K562 (cell line): Measurements from ENCODE around the gene TEX54. TPM values are rescaled to one million over a fixed set of nuclear protein-coding genes. Genes with fewer than 3 reads are reported as not detected.

Source experiments
- ATAC-seq: fragments of 200-7000 bp; cut with Tn5 transposase; 3 replicates; pipeline ENCODE4 v1.9.1; 2020; ENCODE audit warnings: moderate library complexity
- BruUV-seq: library from RNA; stranded (reverse); fragments of 400-500 nt; replicated peaks from 2 replicates; lab custom pipeline; 2021; lab: Mats Ljungman, UMichigan
- CTCF ChIA-PET: fragments of 300-600 bp; formaldehyde crosslinking; extraction: SDS; loops from one replicate; lab custom pipeline; 2021; ENCODE audit warnings: low intra/inter-chr PET ratio; lab: Yijun Ruan, JAX
- POLR2A ChIA-PET: fragments of 300-600, 350-650 bp; sonication (Branson Sonifier 250); formaldehyde crosslinking; extraction: SDS; loops from one replicate; lab custom pipeline; 2021; ENCODE audit warnings: antibody characterized with exemption, inconsistent platforms; lab: Yijun Ruan, JAX
- DNase-seq, 4 experiments: peaks; one replicate each; pipeline versions ENCODE4 v3.0.0 to v3.0.0-alpha.2; 2011 to 2018; ENCODE audit warnings: low spot score in 3 of 4, mixed read lengths in 3 of 4; ENCODE audit errors: extremely low read depth in 1 of 4
- FAIRE-seq: peaks from 2 replicates; lab custom pipeline; 2011; peaks lifted over from hg19 to GRCh38; lab: Jason Lieb, UNC
- H2AFZ ChIP-seq: 2 replicates; pipeline ENCODE4 v1.6.0; 2011; ENCODE audit warnings: low read depth, low read length, control low read depth, inconsistent platforms
- H3K27ac ChIP-seq: fragments of 200-600 bp; 3 replicates; pipeline ENCODE4 v1.8.0; 2011; ENCODE audit warnings: low read depth, mild to moderate bottlenecking, control low read depth, inconsistent platforms, low read length, moderate library complexity, mixed read lengths; ENCODE audit errors: extremely low read depth
- H3K27me3 ChIP-seq, 2 experiments: fragments of 300-600 bp in 1 of 2; 2 replicates in 1 of 2; 3 replicates in 1 of 2; pipeline versions ENCODE4 v1.6.0 to v1.8.0; 2011; ENCODE audit warnings: inconsistent platforms in 2 of 2, low read length in 2 of 2, mild to moderate bottlenecking in 1 of 2, mixed read lengths in 1 of 2, moderate library complexity in 1 of 2; ENCODE audit not compliant: control insufficient read depth in 2 of 2, insufficient read depth in 2 of 2
- H3K36me3 ChIP-seq: fragments of 300-600 bp; 3 replicates; pipeline ENCODE4 v1.8.0; 2011; ENCODE audit warnings: mild to moderate bottlenecking, low read length, inconsistent platforms; ENCODE audit not compliant: control insufficient read depth, insufficient read depth
- H3K4me1 ChIP-seq, 2 experiments: fragments of 200-600 bp in 1 of 2; replicated peaks in 1 of 2; 2 replicates in 1 of 2; 3 replicates in 1 of 2; pipeline versions ENCODE4 v1.5.1 to v1.8.0; 2011; ENCODE audit warnings: inconsistent platforms in 2 of 2, low read length in 2 of 2, mild to moderate bottlenecking in 1 of 2, mixed read lengths in 1 of 2, moderate library complexity in 1 of 2; ENCODE audit not compliant: control insufficient read depth in 2 of 2, insufficient read depth in 2 of 2
- H3K4me2 ChIP-seq: 2 replicates; pipeline ENCODE4 v1.6.1; 2011; ENCODE audit warnings: low read length, control low read depth, inconsistent platforms, mixed read lengths; ENCODE audit not compliant: insufficient read depth
- H3K4me3 ChIP-seq: fragments of 200-600 bp; sonication (generic), shearing (Covaris generic); 2 replicates; pipeline ENCODE4 v1.5.1; 2016; ENCODE audit warnings: control low read depth, inconsistent platforms
- H3K79me2 ChIP-seq: fragments of 200-600 bp; 3 replicates; pipeline ENCODE4 v1.8.0; 2011; ENCODE audit warnings: low read length, inconsistent platforms; ENCODE audit not compliant: control insufficient read depth, insufficient read depth
- H3K9ac ChIP-seq, 2 experiments: 2 replicates each; pipeline versions ENCODE4 v1.6.0 to v1.6.1; 2011; ENCODE audit warnings: low read depth in 2 of 2, low read length in 2 of 2, control low read depth in 1 of 2, inconsistent platforms in 1 of 2, mild to moderate bottlenecking in 1 of 2, mixed read lengths in 1 of 2; ENCODE audit not compliant: insufficient read depth in 1 of 2
- H3K9me1 ChIP-seq: one replicate; pipeline ENCODE4 v1.6.0; 2011; ENCODE audit warnings: inconsistent platforms, mild to moderate bottlenecking, low read length, moderate library complexity; ENCODE audit not compliant: control insufficient read depth, insufficient read depth
- H3K9me3 ChIP-seq: replicated peaks from 2 replicates; pipeline ENCODE4 v1.5.1; 2011; ENCODE audit warnings: low read depth, low read length, inconsistent platforms; ENCODE audit not compliant: control insufficient read depth, insufficient read depth
- H4K20me1 ChIP-seq: replicated peaks from 2 replicates; pipeline ENCODE4 v1.6.1; 2011; ENCODE audit warnings: low read length, inconsistent platforms, mixed read lengths; ENCODE audit not compliant: control insufficient read depth, insufficient read depth
- BCL6 ChIP-seq: fragments of 250-450 bp; sonication (Bioruptor Pico); IDR thresholded peaks from 2 replicates; pipeline ENCODE4 v1.4.0; 2020
- CBFB ChIP-seq: sonication (generic); formaldehyde crosslinking; IDR thresholded peaks from 2 replicates; pipeline ENCODE4 v1.4.0; 2020; ENCODE audit warnings: mild to moderate bottlenecking, missing genetic modification reagents
- DDX20 ChIP-seq: fragments of 450-650 bp; IDR thresholded peaks from 2 replicates; pipeline ENCODE4 v1.6.1; 2016; ENCODE audit warnings: missing genetic modification characterization, low read depth, mild to moderate bottlenecking, missing compliant biosample characterization, moderate library complexity
- FUS ChIP-seq: fragments of 200-400 bp; formaldehyde crosslinking; optimal IDR thresholded peaks from 2 replicates; pipeline ENCODE3; 2017; ENCODE audit warnings: low read depth, low read length
- KLF10 ChIP-seq: fragments of 250-450 bp; sonication (Bioruptor Pico); IDR thresholded peaks from 2 replicates; pipeline ENCODE4 v1.6.1; 2021; ENCODE audit warnings: matching md5 sums
- MAX ChIP-seq: sonication (generic); formaldehyde crosslinking; IDR thresholded peaks from 2 replicates; pipeline ENCODE4 v1.9.0; 2022; ENCODE audit warnings: mild to moderate bottlenecking, missing genetic modification reagents
- MEF2D ChIP-seq: conservative IDR thresholded peaks from 2 replicates; pipeline ENCODE4 v1.6.1; 2016; ENCODE audit warnings: low read depth, missing genetic modification characterization, missing compliant biosample characterization
- NCOA2 ChIP-seq, 2 experiments: fragments of 450-650 bp; IDR thresholded peaks; 2 replicates each; pipeline ENCODE4 v1.6.1; 2018; ENCODE audit warnings: mild to moderate bottlenecking in 2 of 2, moderate library complexity in 1 of 2; ENCODE audit not compliant: partially characterized antibody in 2 of 2
- NRF1 ChIP-seq, 2 experiments: fragments of 450-650 bp; IDR thresholded peaks in 1 of 2; conservative IDR thresholded peaks in 1 of 2; 2 replicates each; pipeline ENCODE4 v1.6.1; 2014; ENCODE audit warnings: mild to moderate bottlenecking in 2 of 2
- PHB2 ChIP-seq: fragments of 450-650 bp; IDR thresholded peaks from 2 replicates; pipeline ENCODE4 v1.6.1; 2017; ENCODE audit warnings: low read depth
- RAD51 ChIP-seq: fragments of 450-650 bp; IDR thresholded peaks from 2 replicates; pipeline ENCODE4 v1.7.1; 2016; ENCODE audit warnings: low read depth, mild to moderate bottlenecking, borderline replicate concordance
- RBFOX2 ChIP-seq: fragments of 200-400 bp; formaldehyde crosslinking; IDR thresholded peaks from 2 replicates; pipeline ENCODE4 v1.6.1; 2017; ENCODE audit warnings: low read depth, mild to moderate bottlenecking, low read length, moderate library complexity
- TAF15 ChIP-seq: fragments of 200-400 bp; formaldehyde crosslinking; IDR thresholded peaks from 2 replicates; pipeline ENCODE4 v1.6.1; 2017; ENCODE audit warnings: mild to moderate bottlenecking, low read depth, low read length, moderate library complexity
- TGIF2 ChIP-seq: sonication (generic); formaldehyde crosslinking; IDR thresholded peaks from 2 replicates; pipeline ENCODE4 v1.8.1; 2022; ENCODE audit warnings: mild to moderate bottlenecking, missing genetic modification reagents, moderate library complexity
- THRB ChIP-seq: fragments of 450-650 bp; formaldehyde crosslinking; conservative IDR thresholded peaks from 2 replicates; pipeline ENCODE4 v1.4.0; 2022; ENCODE audit warnings: mild to moderate bottlenecking, missing genetic modification characterization
- U2AF1 ChIP-seq: fragments of 200-400 bp; formaldehyde crosslinking; optimal IDR thresholded peaks from 2 replicates; pipeline ENCODE3; 2017; ENCODE audit warnings: mild to moderate bottlenecking, low read depth, low read length, moderate library complexity
- ZBED1 ChIP-seq: IDR thresholded peaks from 2 replicates; pipeline ENCODE4 v1.6.1; 2014
- ZNF444 ChIP-seq: fragments of 250-450 bp; sonication (Bioruptor Pico); IDR thresholded peaks from 2 replicates; pipeline ENCODE4 v1.4.0; 2020; ENCODE audit warnings: mild to moderate bottlenecking, moderate library complexity
- ZNF584 ChIP-seq: fragments of 200-800 bp; sonication (Bioruptor generic); IDR thresholded peaks from 2 replicates; pipeline ENCODE4 v1.6.1; 2016; ENCODE audit warnings: low read depth, mild to moderate bottlenecking, missing genetic modification characterization, missing compliant biosample characterization
- ZSCAN32 ChIP-seq: fragments of 450-650 bp; formaldehyde crosslinking; IDR thresholded peaks from 2 replicates; pipeline ENCODE4 v1.4.0; 2020; ENCODE audit warnings: mild to moderate bottlenecking, moderate library complexity
- WGBS: fragments of 100-300 bp; shearing (Covaris generic); methylation state at CpG from one replicate; pipeline ENCODE4 v1.1.6; 2016; ENCODE audit warnings: low coverage, mixed read lengths; ENCODE audit not compliant: insufficient coverage; ENCODE audit errors: missing lambda C conversion rate; 5-methylcytosine and 5-hydroxymethylcytosine counted together
- in situ Hi-C: fragments of 300-500 bp; cut with MboI; formaldehyde crosslinking; loops from 4 replicates; pipeline ENCODE4 v1.15.0; 2018; ENCODE audit warnings: inconsistent platforms, mixed read lengths
- intact Hi-C: fragments of 100-400 bp; cut with micrococcal nuclease; formaldehyde crosslinking; loops from 2 replicates; pipeline ENCODE4 v1.14.2; 2022
- polyA plus RNA-seq, 8 experiments: library from polyadenylated mRNA; depleted of rRNA in 4 of 8; stranded (reverse) in 5 of 8; unstranded in 3 of 8; fragments of >200 nt; fragmentation: Nextera tagmentation in 2 of 8; fragmentation: Illumina TruSeq in 1 of 8; extraction: Ambion mirVana in 2 of 8; extraction: Trizol in 1 of 8; gene quantifications; 2 replicates each; pipeline versions ENCODE4 v1.2.1 to v1.2.3, GENCODE V29; 2011 to 2014; ENCODE audit warnings: inconsistent platforms in 1 of 8, missing spikeins in 1 of 8
- total RNA-seq, 7 experiments: library from RNA; depleted of rRNA in 6 of 7; stranded (reverse); fragments of >200 nt in 6 of 7; fragmentation: Illumina TruSeq in 2 of 7; extraction: Trizol in 2 of 7; gene quantifications; 2 replicates each; pipeline versions ENCODE4 v1.2.1 to v1.2.3, GENCODE V29; 2011 to 2021; ENCODE audit warnings: low replicate concordance in 1 of 7

The TEX54 gene
- total and polyA plus RNA-seq, 9 of the 15 experiments (the other 6 are each of a cell fraction or from before 2014, with no cell fraction given) = not detected

DNA sequence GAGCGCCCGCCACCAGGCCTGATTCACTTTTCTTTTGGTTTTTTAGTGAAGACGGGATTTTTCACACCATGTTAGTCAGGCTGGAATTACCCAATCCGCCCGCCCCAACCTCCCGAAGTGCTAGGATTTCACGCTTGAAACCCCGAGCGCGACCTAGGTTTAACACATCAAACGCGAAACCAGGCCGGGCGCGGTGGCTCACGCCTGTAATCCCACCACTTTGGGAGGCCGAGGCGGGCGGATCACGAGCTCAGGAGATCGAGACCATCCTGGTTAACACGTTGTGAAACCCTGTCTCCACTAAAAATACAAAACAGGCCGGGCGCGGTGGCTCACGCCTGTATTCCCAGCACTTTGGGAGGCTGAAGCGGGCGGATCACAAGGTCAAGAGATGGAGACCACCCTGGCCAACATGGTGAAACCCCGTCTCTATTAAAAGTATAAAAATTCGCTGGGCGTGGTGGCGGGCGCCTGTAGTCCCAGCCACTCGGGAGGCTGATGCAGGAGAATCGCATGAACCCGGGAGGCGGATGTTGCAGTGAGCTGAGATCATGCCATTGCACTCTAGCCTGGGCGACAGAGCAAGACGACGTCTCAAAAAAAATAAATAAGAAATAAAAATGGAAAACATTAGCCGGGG is 8.2 kb upstream of the TEX54 start (continued):
- TF ChIP-seq NRF1 (conservative IDR thresholded peaks at IDR 0.05 in 1 of 2, IDR thresholded peaks at IDR 0.05 in 1 of 2) (peak in 1 of 2 experiments; percentile 52; a peak in 2 of 4 replicates), TGIF2 (CRISPR knock-in tag) (peak; percentile 89)

- FAIRE-seq = peak; percentile 79
- peak within 1 kb of the TSS; percentile 70 for H2AFZ ChIP-seq
- intact Hi-C loops = no loop called here
- in situ Hi-C loops = no loop called here
- H3K4me1 ChIP-seq = peaks cover 8 to 19% of the 10 kb centered on the region in 2 experiments; a peak in 3 of 5 replicates
- peak; percentile 71 to 96 (median 77) for DNase-seq
- ATAC-seq = peak; percentile 67
- BruUV-seq = no TSS peak
- H3K9ac ChIP-seq = peak within 1 kb of the TSS; percentile 87 to 99
- POLR2A ChIA-PET = interaction anchor here (0.6 to 4.1 kb wide), 18 partner anchors 7 to 439 kb away, joined by 3 to 403 read pairs (median 12); partner anchors contain the start of genes C11orf98, CSKMT, EEF1G and LBHD1
- peak within 1 kb of the TSS; percentile 93 for H3K4me3 ChIP-seq
- H3K79me2 ChIP-seq = peaks cover 42% of the 10 kb centered on the region
- peaks cover 38% of the 10 kb centered on the region for H3K36me3 ChIP-seq
- H3K27ac ChIP-seq = peak within 1 kb of the TSS; percentile 77
- WGBS = under 1% methylated on average over 60 of the region's 62 CpGs
- H3K9me3 ChIP-seq = no peaks in the 10 kb centered on the region
- H3K27me3 ChIP-seq = no peaks in the 10 kb centered on the region
- CTCF ChIA-PET = no interaction called here
- H4K20me1 ChIP-seq = no peaks in the 10 kb centered on the region
- H3K9me1 ChIP-seq = no peaks in the 10 kb centered on the region
- peak within 1 kb of the TSS; percentile 92 for H3K4me2 ChIP-seq
- TF ChIP-seq ZSCAN32 (CRISPR knock-in tag) = no peak
- TF ChIP-seq U2AF1 = no peak
- TF ChIP-seq THRB (CRISPR knock-in tag) = 0 out of 2 replicates have a peak, but pooled peaks have one; percentile 21
- no peak for TF ChIP-seq ZBED1
- no peak for TF ChIP-seq CBFB (CRISPR knock-in tag)
- no peak for TF ChIP-seq ZNF444
- peak; percentile 93 for TF ChIP-seq RBFOX2
- TF ChIP-seq FUS = no peak
- TF ChIP-seq ZNF584 (CRISPR knock-in tag) = no peak
- TF ChIP-seq MAX = peak; percentile 99
- TF ChIP-seq DDX20 (tag) = no peak
- no peak for TF ChIP-seq BCL6
- no peak for TF ChIP-seq PHB2
- no peak for TF ChIP-seq TAF15
- TF ChIP-seq KLF10 (CRISPR knock-in tag) = no peak
- TF ChIP-seq NCOA2 (IDR thresholded peaks at IDR 0.05; ENCODE audit: partially characterized antibody in 2 of 2) = no peak
- TF ChIP-seq MEF2D (tag) = no peak
- no peak for TF ChIP-seq RAD51
These were observed 6.7 kb upstream of the TEX54 start, which contains the start of gene WDR74 for GRCh38 chr11:62839050-62839945. Gene WDR74, minus strand, starts transcription at chr11:62839590. Its CDS starts 20 bp downstream, at chr11:62839570.
